T-helper 17 cell (primary cell): Measurements from ENCODE around the gene KRT36. TPM values are rescaled to one million over a fixed set of nuclear protein-coding genes. Genes with fewer than 3 reads are reported as not detected.

ENCODE experiments used
- ATAC-seq: fragments of 150-1000 bp; cut with Tn5 transposase; 2 replicates; pipeline ENCODE4 v1.10.0; 2021; ENCODE audit warnings: mild to moderate bottlenecking, moderate library complexity
- DNase-seq, 3 donors: peaks; one replicate each; pipeline versions ENCODE4 v3.0.0 to v3.0.0-alpha.2; 2020 to 2021
- H3K9me3 ChIP-seq: one replicate; pipeline ENCODE4 v1.7.0; 2013; ENCODE audit warnings: low read length, mild to moderate bottlenecking; ENCODE audit not compliant: control insufficient read depth, poor library complexity, severe bottlenecking
- H3K27ac Mint-ChIP-seq: one replicate; pipeline ENCODE4 v1.8.0; 2022; ENCODE audit warnings: mild to moderate bottlenecking, moderate library complexity, mixed read lengths
- H3K27me3 Mint-ChIP-seq: one replicate; pipeline ENCODE4 v1.8.0; 2022; ENCODE audit warnings: mixed read lengths
- H3K36me3 Mint-ChIP-seq: one replicate; pipeline ENCODE4 v1.8.0; 2022; ENCODE audit warnings: low read depth, mixed read lengths
- H3K4me1 Mint-ChIP-seq: one replicate; pipeline ENCODE4 v1.8.0; 2022; ENCODE audit warnings: mild to moderate bottlenecking, mixed read lengths
- H3K4me3 Mint-ChIP-seq: one replicate; pipeline ENCODE4 v1.8.0; 2022; ENCODE audit warnings: mild to moderate bottlenecking, moderate library complexity, mixed read lengths
- total RNA-seq, 4 donors: library from RNA in 2 of 4; stranded (reverse) in 2 of 4; gene quantifications; one replicate each; pipeline ENCODE4 v1.2.3 and lab custom pipeline; 2022 to 2026

KRT36 gene
- total RNA-seq, 2 donors from 2014 or later, result not detected

- H3K36me3 Mint-ChIP-seq, result no peaks in the 10 kb centered on the region
- no peak overlapping the region for H3K27ac Mint-ChIP-seq
- ATAC-seq (no peak), DNase-seq (no peak)
- no peaks in the 10 kb centered on the region for H3K9me3 ChIP-seq
- H3K4me1 Mint-ChIP-seq, result peaks cover 16% of the 10 kb centered on the region
- H3K4me3 Mint-ChIP-seq, result no peak overlapping the region
- peaks cover 18% of the 10 kb centered on the region for H3K27me3 Mint-ChIP-seq
Measured at GRCh38 chr17:41486316-41486715, 3.4 kb downstream of the KRT36 start.

- Mint-ChIP-seq H3K4me1 (peaks cover 9% of the 10 kb centered on the region), H3K27me3 (peaks cover 18% of the 10 kb centered on the region), H3K36me3 (no peaks in the 10 kb centered on the region), H3K4me3 (no peak overlapping the region), H3K27ac (no peak overlapping the region)
- ATAC-seq (no peak), DNase-seq (no peak)
- H3K9me3 ChIP-seq, result no peaks in the 10 kb centered on the region
Measured at GRCh38 chr17:41484920-41485904, 4.5 kb downstream of the KRT36 start.

GRCh38 chr17:41483991-41484826, 5.5 kb downstream of the KRT36 start:
- no peak overlapping the region for H3K4me3 Mint-ChIP-seq
- H3K36me3 Mint-ChIP-seq, result no peaks in the 10 kb centered on the region
- ATAC-seq, result no peak
- peaks cover 3% of the 10 kb centered on the region for H3K4me1 Mint-ChIP-seq
- no peak for DNase-seq
- peaks cover 18% of the 10 kb centered on the region for H3K27me3 Mint-ChIP-seq
- H3K27ac Mint-ChIP-seq, result peak overlapping the region; percentile 74
- no peaks in the 10 kb centered on the region for H3K9me3 ChIP-seq

GRCh38 chr17:41483531-41483930, 6.2 kb downstream of the KRT36 start:
- no peaks in the 10 kb centered on the region for H3K9me3 ChIP-seq
- H3K27ac Mint-ChIP-seq, result peak overlapping the region; percentile 74
- DNase-seq (no peak), ATAC-seq (no peak)
- no peaks in the 10 kb centered on the region for H3K36me3 Mint-ChIP-seq
- H3K27me3 Mint-ChIP-seq, result peaks cover 18% of the 10 kb centered on the region
- peaks cover 5% of the 10 kb centered on the region for H3K4me1 Mint-ChIP-seq
- H3K4me3 Mint-ChIP-seq, result no peak overlapping the region

- Mint-ChIP-seq H3K36me3 (no peaks in the 10 kb centered on the region), H3K27me3 (peaks cover 14% of the 10 kb centered on the region), H3K27ac (peak within 1 kb of the TSS; percentile 51), H3K4me1 (peaks cover 5% of the 10 kb centered on the region), H3K4me3 (no peak within 1 kb of the TSS)
- DNase-seq, result no peak
- H3K9me3 ChIP-seq, result no peaks in the 10 kb centered on the region
- no peak for ATAC-seq
Measured at GRCh38 chr17:41481036-41481435, 8.7 kb downstream of the KRT36 start, which contains the start of gene KRT35. Gene KRT35, minus strand, starts transcription at chr17:41481151. Its CDS starts 54 bp downstream, at chr17:41481097.

- peaks cover 5% of the 10 kb centered on the region for H3K4me1 Mint-ChIP-seq
- no peak overlapping the region for H3K27ac Mint-ChIP-seq
- ATAC-seq (no peak), DNase-seq (no peak)
- no peaks in the 10 kb centered on the region for H3K36me3 Mint-ChIP-seq
- H3K9me3 ChIP-seq, result no peaks in the 10 kb centered on the region
- peaks cover 13% of the 10 kb centered on the region for H3K27me3 Mint-ChIP-seq
- H3K4me3 Mint-ChIP-seq, result no peak overlapping the region
Measured at GRCh38 chr17:41480581-41480980, 9.1 kb downstream of the KRT36 start.

- Mint-ChIP-seq H3K4me3 (no peak overlapping the region), H3K27me3 (peaks cover 13% of the 10 kb centered on the region), H3K27ac (no peak overlapping the region), H3K36me3 (no peaks in the 10 kb centered on the region), H3K4me1 (peaks cover 5% of the 10 kb centered on the region)
- DNase-seq (no peak), ATAC-seq (no peak)
- no peaks in the 10 kb centered on the region for H3K9me3 ChIP-seq
Measured at GRCh38 chr17:41480136-41480535, 9.6 kb downstream of the KRT36 start.

GRCh38 chr17:41478237-41478636, 11.5 kb downstream of the KRT36 start:
- no peak for ATAC-seq
- H3K9me3 ChIP-seq, result no peaks in the 10 kb centered on the region
- no peak overlapping the region for H3K27ac Mint-ChIP-seq
- no peaks in the 10 kb centered on the region for H3K36me3 Mint-ChIP-seq
- DNase-seq, result no peak
- no peak overlapping the region for H3K4me3 Mint-ChIP-seq
- H3K4me1 Mint-ChIP-seq, result peaks cover 2% of the 10 kb centered on the region
- H3K27me3 Mint-ChIP-seq, result peaks cover under 1% of the 10 kb centered on the region

GRCh38 chr17:41476866-41477815, 12.6 kb downstream of the KRT36 start:
- H3K9me3 ChIP-seq, result no peaks in the 10 kb centered on the region
- no peak overlapping the region for H3K4me3 Mint-ChIP-seq
- DNase-seq, result no peak
- H3K36me3 Mint-ChIP-seq, result no peaks in the 10 kb centered on the region
- no peak for ATAC-seq
- H3K27me3 Mint-ChIP-seq, result no peaks in the 10 kb centered on the region
- peaks cover 2% of the 10 kb centered on the region for H3K4me1 Mint-ChIP-seq
- peak overlapping the region; percentile 32 for H3K27ac Mint-ChIP-seq

- H3K36me3 Mint-ChIP-seq, result no peaks in the 10 kb centered on the region
- H3K4me1 Mint-ChIP-seq, result peaks cover 2% of the 10 kb centered on the region
- no peak overlapping the region for H3K27ac Mint-ChIP-seq
- no peaks in the 10 kb centered on the region for H3K27me3 Mint-ChIP-seq
- ATAC-seq (no peak), DNase-seq (no peak)
- H3K9me3 ChIP-seq, result no peaks in the 10 kb centered on the region
- H3K4me3 Mint-ChIP-seq, result no peak overlapping the region
Measured at GRCh38 chr17:41475421-41475820, 14.3 kb downstream of the KRT36 start.

GRCh38 chr17:41474863-41475262, 14.8 kb downstream of the KRT36 start:
- Mint-ChIP-seq H3K27ac (no peak overlapping the region), H3K4me3 (no peak overlapping the region), H3K27me3 (no peaks in the 10 kb centered on the region), H3K36me3 (no peaks in the 10 kb centered on the region), H3K4me1 (peaks cover 2% of the 10 kb centered on the region)
- no peaks in the 10 kb centered on the region for H3K9me3 ChIP-seq
- no peak for ATAC-seq
- DNase-seq, result no peak

GRCh38 chr17:41468346-41468745, 21.4 kb downstream of the KRT36 start:
- H3K27ac Mint-ChIP-seq, result no peak overlapping the region

More at GRCh38 chr17:41468346-41468745, 21.4 kb downstream of the KRT36 start:
- Mint-ChIP-seq H3K4me1 (no peaks in the 10 kb centered on the region), H3K36me3 (no peaks in the 10 kb centered on the region), H3K4me3 (no peak overlapping the region), H3K27me3 (peaks cover 12% of the 10 kb centered on the region)
- ATAC-seq (no peak), DNase-seq (no peak)
- H3K9me3 ChIP-seq, result no peaks in the 10 kb centered on the region
